Epidermal melanocyte (primary cell): ENCODE results near the gene MIEF2.
"Not testable (repeated sequence)": the region's sequence is repeated elsewhere in the genome, so short reads cannot be mapped to it uniquely, and the experiment has no call there.

Experiments used
- DNase-seq: peaks from one replicate; pipeline ENCODE4 v3.0.0; 2011; ENCODE audit warnings: low spot score; ENCODE audit not compliant: insufficient read length

MIEF2 gene

GRCh38 chr17:18260332-18261145 lies at the start of gene MIEF2:
Gene MIEF2, plus strand, starts transcription at chr17:18260662. Its CDS starts 2,059 bp downstream, at chr17:18262721.
- DNase-seq: peak; percentile 99

GRCh38 chr17:18213666-18214270 lies 46.7 kb upstream of the MIEF2 start:
- no peak for DNase-seq

- DNase-seq: not testable (repeated sequence)
These were observed 43.6 kb upstream of the MIEF2 start for GRCh38 chr17:18216906-18217305.

- peak; percentile 73 for DNase-seq
These were observed 42.9 kb upstream of the MIEF2 start for GRCh38 chr17:18217412-18218015.

- DNase-seq: no peak
These were observed 41.6 kb upstream of the MIEF2 start for GRCh38 chr17:18218756-18219415.

- DNase-seq: no peak
These were observed 36.4 kb upstream of the MIEF2 start for GRCh38 chr17:18224053-18224386.

GRCh38 chr17:18224387-18225120 lies 35.9 kb upstream of the MIEF2 start:
- DNase-seq: no peak

GRCh38 chr17:18225121-18225641 lies 35.3 kb upstream of the MIEF2 start, which contains the start of gene LLGL1:
Gene LLGL1, plus strand, starts transcription at chr17:18225635. Its CDS starts 48 bp downstream, at chr17:18225683.
- DNase-seq: peak; percentile 99

- no peak for DNase-seq
These were observed 34.7 kb upstream of the MIEF2 start for GRCh38 chr17:18225642-18226283.

- no peak for DNase-seq
These were observed 34.0 kb upstream of the MIEF2 start for GRCh38 chr17:18226284-18226945.

GRCh38 chr17:18227635-18228034 lies 32.8 kb upstream of the MIEF2 start:
- DNase-seq: no peak

- no peak for DNase-seq
These were observed 32.2 kb upstream of the MIEF2 start for GRCh38 chr17:18228176-18228682.

- no peak for DNase-seq
These were observed 31.2 kb upstream of the MIEF2 start for GRCh38 chr17:18229254-18229653.

GRCh38 chr17:18229771-18230170 lies 30.7 kb upstream of the MIEF2 start:
- no peak for DNase-seq

- DNase-seq: no peak
These were observed 29.9 kb upstream of the MIEF2 start for GRCh38 chr17:18230288-18231141.

GRCh38 chr17:18231164-18231563 lies 29.3 kb upstream of the MIEF2 start:
- DNase-seq: no peak

- DNase-seq: no peak
These were observed 26.5 kb upstream of the MIEF2 start for GRCh38 chr17:18233803-18234518.

GRCh38 chr17:18234853-18235380 lies 25.5 kb upstream of the MIEF2 start:
- no peak for DNase-seq
